Measurements from ENCODE around the gene HACD2. TPM values are rescaled to one million over a fixed set of nuclear protein-coding genes. Genes with fewer than 3 reads are reported as not detected.
A peak's percentile ranks its signal among the peaks of the same experiment; 100 is the strongest.

HACD2 gene
- total and polyA plus RNA-seq, 9 of the 15 experiments (the other 6 are each of a cell fraction or from before 2014, with no cell fraction given), result 1.3 to 10.5 (median 3.8) TPM

- TF ChIP-seq ZNF408 (CRISPR knock-in tag; IDR thresholded peaks at IDR 0.05; ENCODE audit: low read depth), result no peak
- TF ChIP-seq TARDBP (IDR thresholded peaks at IDR 0.05), result no peak
- TF ChIP-seq PHTF2 (CRISPR knock-in tag; IDR thresholded peaks at IDR 0.05), result no peak
- no peak for TF ChIP-seq RNF219 (CRISPR knock-in tag; IDR thresholded peaks at IDR 0.05)
- TF ChIP-seq ARNT (IDR thresholded peaks at IDR 0.05), result peak in 1 of 2 experiments; percentile 98; a peak in 2 of 4 replicates
- 0 out of 2 replicates have a peak, but pooled peaks have one; percentile 39 for TF ChIP-seq ZBTB33 (CRISPR knock-in tag; IDR thresholded peaks at IDR 0.05)
These were observed at the start of gene HACD2 (continued) for GRCh38 chr3:123584988-123585937.
